GM23338 (cell line): Measurements from ENCODE around the gene EML4. TPM values are rescaled to one million over a fixed set of nuclear protein-coding genes. Genes with fewer than 3 reads are reported as not detected.

Experiments used
- ATAC-seq: fragments of 200-7000 bp; cut with Tn5 transposase; 3 replicates; pipeline ENCODE4 v1.9.1; 2020
- DNase-seq: peaks from one replicate; pipeline ENCODE4 v3.0.0-alpha.2; 2015; ENCODE audit warnings: low spot score
- H2AFZ ChIP-seq: fragments of 200-600 bp; sonication (generic); 2 replicates; pipeline ENCODE4 v1.8.0; 2016; ENCODE audit warnings: antibody characterized with exemption, mild to moderate bottlenecking, moderate library complexity
- H3F3A ChIP-seq: fragments of 200-600 bp; sonication (generic); replicated peaks from 2 replicates; pipeline ENCODE4 v1.8.0; 2017; ENCODE audit warnings: antibody characterized with exemption, mixed run types, low read depth
- H3K27ac ChIP-seq: fragments of 200-600 bp; sonication (generic); 2 replicates; pipeline ENCODE4 v1.6.1; 2016; ENCODE audit warnings: low read depth
- H3K27me3 ChIP-seq: fragments of 200-600 bp; sonication (generic); 2 replicates; pipeline ENCODE4 v1.8.0; 2016; ENCODE audit warnings: mild to moderate bottlenecking, mixed run types, moderate library complexity; ENCODE audit not compliant: insufficient read depth
- H3K36me3 ChIP-seq: fragments of 200-600 bp; sonication (generic); 2 replicates; pipeline ENCODE4 v1.8.0; 2016; ENCODE audit warnings: mild to moderate bottlenecking; ENCODE audit not compliant: insufficient read depth
- H3K4me1 ChIP-seq: fragments of 200-600 bp; sonication (generic); 2 replicates; pipeline ENCODE4 v1.8.0; 2016; ENCODE audit warnings: mild to moderate bottlenecking, moderate library complexity; ENCODE audit not compliant: insufficient read depth
- H3K4me2 ChIP-seq: fragments of 200-600 bp; sonication (generic); 2 replicates; pipeline ENCODE4 v1.7.1; 2017; ENCODE audit warnings: mixed run types
- H3K4me3 ChIP-seq: fragments of 200-600 bp; sonication (generic); 2 replicates; pipeline ENCODE4 v1.6.1; 2016; ENCODE audit warnings: mixed run types
- H3K79me2 ChIP-seq: fragments of 200-600 bp; sonication (generic); replicated peaks from 2 replicates; pipeline ENCODE4 v1.8.0; 2017; ENCODE audit warnings: mild to moderate bottlenecking; ENCODE audit not compliant: insufficient read depth
- H3K9me2 ChIP-seq: fragments of 200-600 bp; sonication (generic); 2 replicates; pipeline ENCODE4 v1.8.0; 2017; ENCODE audit not compliant: insufficient read depth
- H4K20me1 ChIP-seq: fragments of 200-600 bp; sonication (generic); replicated peaks from 2 replicates; pipeline ENCODE4 v1.8.0; 2017; ENCODE audit warnings: mild to moderate bottlenecking; ENCODE audit not compliant: insufficient read depth
- H3K27ac Mint-ChIP-seq: 2 replicates; pipeline ENCODE4 v1.8.0; 2020; ENCODE audit warnings: inconsistent platforms, mild to moderate bottlenecking, moderate library complexity, mixed read lengths
- H3K27me3 Mint-ChIP-seq: 3 replicates; pipeline ENCODE4 v1.8.0; 2022; ENCODE audit warnings: low read depth, mild to moderate bottlenecking, moderate library complexity, mixed read lengths, inconsistent platforms; ENCODE audit not compliant: insufficient read depth, poor library complexity
- H3K36me3 Mint-ChIP-seq: 3 replicates; pipeline ENCODE4 v1.8.0; 2021; ENCODE audit warnings: low read depth, mild to moderate bottlenecking, inconsistent platforms, moderate library complexity, mixed read lengths
- H3K4me1 Mint-ChIP-seq: 3 replicates; pipeline ENCODE4 v1.8.0; 2020; ENCODE audit warnings: mild to moderate bottlenecking, inconsistent platforms, mixed read lengths
- H3K4me3 Mint-ChIP-seq: 3 replicates; pipeline ENCODE4 v1.8.0; 2021; ENCODE audit warnings: moderate library complexity, mild to moderate bottlenecking, inconsistent platforms, mixed read lengths
- H3K9me3 Mint-ChIP-seq: 3 replicates; pipeline ENCODE4 v1.8.0; 2020; ENCODE audit warnings: moderate library complexity, mild to moderate bottlenecking, inconsistent platforms, mixed read lengths
- CREB1 ChIP-seq: fragments of 250-450 bp; sonication (Bioruptor Pico); IDR thresholded peaks from 2 replicates; pipeline ENCODE4 v1.5.0; 2020; ENCODE audit warnings: low read depth, mild to moderate bottlenecking, moderate library complexity
- CTCF ChIP-seq, 2 experiments: fragments of 200-600 bp in 1 of 2; sonication (generic) in 1 of 2; conservative IDR thresholded peaks; 2 replicates each; pipeline versions ENCODE4 v1.5.1 to v1.6.1; 2016 to 2017; ENCODE audit warnings: antibody characterized with exemption in 2 of 2, low read depth in 2 of 2, mild to moderate bottlenecking in 2 of 2, moderate library complexity in 1 of 2
- ETS1 ChIP-seq: IDR thresholded peaks from 2 replicates; pipeline ENCODE4 v1.6.1; 2016; ENCODE audit warnings: antibody characterized with exemption
- EZH2 ChIP-seq: fragments of 200-600 bp; sonication (generic); IDR thresholded peaks from one replicate; pipeline ENCODE4 v1.8.0; 2017; ENCODE audit warnings: antibody characterized with exemption, mild to moderate bottlenecking, low read depth; ENCODE audit not compliant: unreplicated experiment
- POLR2AphosphoS5 ChIP-seq: IDR thresholded peaks from 2 replicates; pipeline ENCODE4 v1.6.1; 2016; ENCODE audit warnings: antibody characterized with exemption, low read depth
- STAT1 ChIP-seq: IDR thresholded peaks from one replicate; pipeline ENCODE4 v1.6.1; 2016; ENCODE audit warnings: antibody characterized with exemption; ENCODE audit not compliant: unreplicated experiment
- ZNF114 ChIP-seq: fragments of 250-450 bp; sonication (Bioruptor Pico); IDR thresholded peaks from 2 replicates; pipeline ENCODE4 v1.5.0; 2020; ENCODE audit warnings: mild to moderate bottlenecking, moderate library complexity
- ZNF331 ChIP-seq: fragments of 250-450 bp; sonication (Bioruptor Pico); IDR thresholded peaks from 2 replicates; pipeline ENCODE4 v1.5.0; 2020; ENCODE audit warnings: low read depth, mild to moderate bottlenecking, moderate library complexity
- polyA plus RNA-seq: library from polyadenylated mRNA; unstranded; fragments of >200 nt; fragmentation: Nextera tagmentation; extraction: Ambion mirVana; gene quantifications from 2 replicates; pipeline ENCODE4 v1.2.1, GENCODE V29; 2016
- total RNA-seq: library from RNA; depleted of rRNA; stranded (reverse); fragments of >200 nt; shearing (Covaris generic); gene quantifications from 2 replicates; pipeline ENCODE4 v1.2.3, GENCODE V29; 2014
- TF ChIP-seq, protein P1 (sequence below): IDR thresholded peaks from one replicate; pipeline ENCODE4 v1.6.1; 2018; ENCODE audit warnings: antibody characterized with exemption; ENCODE audit not compliant: unreplicated experiment
- TF ChIP-seq, protein P2 (sequence below): fragments of 250-450 bp; sonication (Bioruptor Pico); IDR thresholded peaks from 2 replicates; pipeline ENCODE4 v1.5.0; 2020; ENCODE audit warnings: mild to moderate bottlenecking, moderate library complexity

The EML4 gene
- total and polyA plus RNA-seq, 2 experiments from 2014 or later, result 65.3 to 115 TPM

GRCh38 chr2:42216694-42217093 is 47.5 kb downstream of the EML4 start:
- H3F3A ChIP-seq, result no peaks in the 10 kb centered on the region
- no peaks in the 10 kb centered on the region for H3K4me1 ChIP-seq
- ATAC-seq (no peak), DNase-seq (no peak)
- Mint-ChIP-seq H3K4me1 (peaks cover 11% of the 10 kb centered on the region; the same call in 2 of the 3 replicates), H3K36me3 (no peaks in the 10 kb centered on the region; the same call in 1 of the 3 replicates), H3K27me3 (peaks cover 2% of the 10 kb centered on the region), H3K27ac (no peak overlapping the region), H3K9me3 (no peaks in the 10 kb centered on the region), H3K4me3 (no peak overlapping the region)
- H3K36me3 ChIP-seq, result no peaks in the 10 kb centered on the region
- H3K9me2 ChIP-seq, result no peaks in the 10 kb centered on the region
- H2AFZ ChIP-seq, result no peak overlapping the region
- H4K20me1 ChIP-seq, result peaks cover 28% of the 10 kb centered on the region
- H3K27ac ChIP-seq, result no peak overlapping the region
- H3K4me2 ChIP-seq, result no peak overlapping the region
- TF ChIP-seq ETS1 (no peak), EZH2 (no peak), CTCF (conservative IDR thresholded peaks at IDR 0.05; ENCODE audit: low read depth in 2 of 2) (no peak), STAT1 (no peak), POLR2AphosphoS5 (no peak)
- TF ChIP-seq, protein P1, sequence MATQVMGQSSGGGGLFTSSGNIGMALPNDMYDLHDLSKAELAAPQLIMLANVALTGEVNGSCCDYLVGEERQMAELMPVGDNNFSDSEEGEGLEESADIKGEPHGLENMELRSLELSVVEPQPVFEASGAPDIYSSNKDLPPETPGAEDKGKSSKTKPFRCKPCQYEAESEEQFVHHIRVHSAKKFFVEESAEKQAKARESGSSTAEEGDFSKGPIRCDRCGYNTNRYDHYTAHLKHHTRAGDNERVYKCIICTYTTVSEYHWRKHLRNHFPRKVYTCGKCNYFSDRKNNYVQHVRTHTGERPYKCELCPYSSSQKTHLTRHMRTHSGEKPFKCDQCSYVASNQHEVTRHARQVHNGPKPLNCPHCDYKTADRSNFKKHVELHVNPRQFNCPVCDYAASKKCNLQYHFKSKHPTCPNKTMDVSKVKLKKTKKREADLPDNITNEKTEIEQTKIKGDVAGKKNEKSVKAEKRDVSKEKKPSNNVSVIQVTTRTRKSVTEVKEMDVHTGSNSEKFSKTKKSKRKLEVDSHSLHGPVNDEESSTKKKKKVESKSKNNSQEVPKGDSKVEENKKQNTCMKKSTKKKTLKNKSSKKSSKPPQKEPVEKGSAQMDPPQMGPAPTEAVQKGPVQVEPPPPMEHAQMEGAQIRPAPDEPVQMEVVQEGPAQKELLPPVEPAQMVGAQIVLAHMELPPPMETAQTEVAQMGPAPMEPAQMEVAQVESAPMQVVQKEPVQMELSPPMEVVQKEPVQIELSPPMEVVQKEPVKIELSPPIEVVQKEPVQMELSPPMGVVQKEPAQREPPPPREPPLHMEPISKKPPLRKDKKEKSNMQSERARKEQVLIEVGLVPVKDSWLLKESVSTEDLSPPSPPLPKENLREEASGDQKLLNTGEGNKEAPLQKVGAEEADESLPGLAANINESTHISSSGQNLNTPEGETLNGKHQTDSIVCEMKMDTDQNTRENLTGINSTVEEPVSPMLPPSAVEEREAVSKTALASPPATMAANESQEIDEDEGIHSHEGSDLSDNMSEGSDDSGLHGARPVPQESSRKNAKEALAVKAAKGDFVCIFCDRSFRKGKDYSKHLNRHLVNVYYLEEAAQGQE, result no peak
- no peaks in the 10 kb centered on the region for H3K27me3 ChIP-seq
- no peak overlapping the region for H3K4me3 ChIP-seq
- H3K79me2 ChIP-seq, result peaks cover 96% of the 10 kb centered on the region

GRCh38 chr2:42217307-42217706 is 48.2 kb downstream of the EML4 start:
- Histone ChIP-seq H4K20me1 (peaks cover 28% of the 10 kb centered on the region), H3K4me3 (no peak overlapping the region)
- ATAC-seq, result no peak
- TF ChIP-seq, protein P2, sequence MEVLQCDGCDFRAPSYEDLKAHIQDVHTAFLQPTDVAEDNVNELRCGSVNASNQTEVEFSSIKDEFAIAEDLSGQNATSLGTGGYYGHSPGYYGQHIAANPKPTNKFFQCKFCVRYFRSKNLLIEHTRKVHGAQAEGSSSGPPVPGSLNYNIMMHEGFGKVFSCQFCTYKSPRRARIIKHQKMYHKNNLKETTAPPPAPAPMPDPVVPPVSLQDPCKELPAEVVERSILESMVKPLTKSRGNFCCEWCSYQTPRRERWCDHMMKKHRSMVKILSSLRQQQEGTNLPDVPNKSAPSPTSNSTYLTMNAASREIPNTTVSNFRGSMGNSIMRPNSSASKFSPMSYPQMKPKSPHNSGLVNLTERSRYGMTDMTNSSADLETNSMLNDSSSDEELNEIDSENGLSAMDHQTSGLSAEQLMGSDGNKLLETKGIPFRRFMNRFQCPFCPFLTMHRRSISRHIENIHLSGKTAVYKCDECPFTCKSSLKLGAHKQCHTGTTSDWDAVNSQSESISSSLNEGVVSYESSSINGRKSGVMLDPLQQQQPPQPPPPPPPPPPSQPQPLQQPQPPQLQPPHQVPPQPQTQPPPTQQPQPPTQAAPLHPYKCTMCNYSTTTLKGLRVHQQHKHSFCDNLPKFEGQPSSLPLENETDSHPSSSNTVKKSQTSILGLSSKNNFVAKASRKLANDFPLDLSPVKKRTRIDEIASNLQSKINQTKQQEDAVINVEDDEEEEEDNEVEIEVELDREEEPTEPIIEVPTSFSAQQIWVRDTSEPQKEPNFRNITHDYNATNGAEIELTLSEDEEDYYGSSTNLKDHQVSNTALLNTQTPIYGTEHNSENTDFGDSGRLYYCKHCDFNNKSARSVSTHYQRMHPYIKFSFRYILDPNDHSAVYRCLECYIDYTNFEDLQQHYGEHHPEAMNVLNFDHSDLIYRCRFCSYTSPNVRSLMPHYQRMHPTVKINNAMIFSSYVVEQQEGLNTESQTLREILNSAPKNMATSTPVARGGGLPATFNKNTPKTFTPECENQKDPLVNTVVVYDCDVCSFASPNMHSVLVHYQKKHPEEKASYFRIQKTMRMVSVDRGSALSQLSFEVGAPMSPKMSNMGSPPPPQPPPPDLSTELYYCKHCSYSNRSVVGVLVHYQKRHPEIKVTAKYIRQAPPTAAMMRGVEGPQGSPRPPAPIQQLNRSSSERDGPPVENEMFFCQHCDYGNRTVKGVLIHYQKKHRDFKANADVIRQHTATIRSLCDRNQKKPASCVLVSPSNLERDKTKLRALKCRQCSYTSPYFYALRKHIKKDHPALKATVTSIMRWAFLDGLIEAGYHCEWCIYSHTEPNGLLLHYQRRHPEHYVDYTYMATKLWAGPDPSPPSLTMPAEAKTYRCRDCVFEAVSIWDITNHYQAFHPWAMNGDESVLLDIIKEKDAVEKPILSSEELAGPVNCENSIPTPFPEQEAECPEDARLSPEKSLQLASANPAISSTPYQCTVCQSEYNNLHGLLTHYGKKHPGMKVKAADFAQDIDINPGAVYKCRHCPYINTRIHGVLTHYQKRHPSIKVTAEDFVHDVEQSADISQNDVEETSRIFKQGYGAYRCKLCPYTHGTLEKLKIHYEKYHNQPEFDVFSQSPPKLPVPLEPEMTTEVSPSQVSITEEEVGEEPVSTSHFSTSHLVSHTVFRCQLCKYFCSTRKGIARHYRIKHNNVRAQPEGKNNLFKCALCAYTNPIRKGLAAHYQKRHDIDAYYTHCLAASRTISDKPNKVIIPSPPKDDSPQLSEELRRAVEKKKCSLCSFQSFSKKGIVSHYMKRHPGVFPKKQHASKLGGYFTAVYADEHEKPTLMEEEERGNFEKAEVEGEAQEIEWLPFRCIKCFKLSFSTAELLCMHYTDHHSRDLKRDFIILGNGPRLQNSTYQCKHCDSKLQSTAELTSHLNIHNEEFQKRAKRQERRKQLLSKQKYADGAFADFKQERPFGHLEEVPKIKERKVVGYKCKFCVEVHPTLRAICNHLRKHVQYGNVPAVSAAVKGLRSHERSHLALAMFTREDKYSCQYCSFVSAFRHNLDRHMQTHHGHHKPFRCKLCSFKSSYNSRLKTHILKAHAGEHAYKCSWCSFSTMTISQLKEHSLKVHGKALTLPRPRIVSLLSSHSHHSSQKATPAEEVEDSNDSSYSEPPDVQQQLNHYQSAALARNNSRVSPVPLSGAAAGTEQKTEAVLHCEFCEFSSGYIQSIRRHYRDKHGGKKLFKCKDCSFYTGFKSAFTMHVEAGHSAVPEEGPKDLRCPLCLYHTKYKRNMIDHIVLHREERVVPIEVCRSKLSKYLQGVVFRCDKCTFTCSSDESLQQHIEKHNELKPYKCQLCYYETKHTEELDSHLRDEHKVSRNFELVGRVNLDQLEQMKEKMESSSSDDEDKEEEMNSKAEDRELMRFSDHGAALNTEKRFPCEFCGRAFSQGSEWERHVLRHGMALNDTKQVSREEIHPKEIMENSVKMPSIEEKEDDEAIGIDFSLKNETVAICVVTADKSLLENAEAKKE (CRISPR knock-in tag), result no peak
- TF ChIP-seq ZNF114 (CRISPR knock-in tag), result no peak
- TF ChIP-seq ZNF331, result no peak
- no peak for TF ChIP-seq CREB1 (CRISPR knock-in tag)

More at GRCh38 chr2:42217307-42217706, 48.2 kb downstream of the EML4 start:
- H3F3A ChIP-seq, result no peaks in the 10 kb centered on the region
- no peaks in the 10 kb centered on the region for H3K4me1 ChIP-seq
- no peak for DNase-seq
- no peaks in the 10 kb centered on the region for H3K36me3 ChIP-seq
- H2AFZ ChIP-seq, result no peak overlapping the region
- no peaks in the 10 kb centered on the region for H3K27me3 ChIP-seq
- no peak overlapping the region for H3K4me2 ChIP-seq
- H3K79me2 ChIP-seq, result peaks cover 96% of the 10 kb centered on the region
- Mint-ChIP-seq H3K36me3 (no peaks in the 10 kb centered on the region; the same call in 1 of the 3 replicates), H3K27ac (no peak overlapping the region), H3K9me3 (no peaks in the 10 kb centered on the region), H3K4me1 (peaks cover 8% of the 10 kb centered on the region; the same call in 2 of the 3 replicates), H3K27me3 (peaks cover 2% of the 10 kb centered on the region), H3K4me3 (no peak overlapping the region)
- H3K9me2 ChIP-seq, result no peaks in the 10 kb centered on the region
- H3K27ac ChIP-seq, result no peak overlapping the region
